K562 treated with DMSO at 1 percent for 4 hours (cell line): Measurements from ENCODE around the gene OAF. TPM values are rescaled to one million over a fixed set of nuclear protein-coding genes. Genes with fewer than 3 reads are reported as not detected.

ENCODE experiments used
- total RNA-seq: library from RNA; unstranded; fragments of 300-600 nt; gene quantifications from 2 replicates; pipeline ENCODE4 v1.2.3, GENCODE V29; 2022; ENCODE audit not compliant: insufficient read depth

The OAF gene
- total RNA-seq, result 17.7 and 24.0 TPM in 2 replicates

DNA sequence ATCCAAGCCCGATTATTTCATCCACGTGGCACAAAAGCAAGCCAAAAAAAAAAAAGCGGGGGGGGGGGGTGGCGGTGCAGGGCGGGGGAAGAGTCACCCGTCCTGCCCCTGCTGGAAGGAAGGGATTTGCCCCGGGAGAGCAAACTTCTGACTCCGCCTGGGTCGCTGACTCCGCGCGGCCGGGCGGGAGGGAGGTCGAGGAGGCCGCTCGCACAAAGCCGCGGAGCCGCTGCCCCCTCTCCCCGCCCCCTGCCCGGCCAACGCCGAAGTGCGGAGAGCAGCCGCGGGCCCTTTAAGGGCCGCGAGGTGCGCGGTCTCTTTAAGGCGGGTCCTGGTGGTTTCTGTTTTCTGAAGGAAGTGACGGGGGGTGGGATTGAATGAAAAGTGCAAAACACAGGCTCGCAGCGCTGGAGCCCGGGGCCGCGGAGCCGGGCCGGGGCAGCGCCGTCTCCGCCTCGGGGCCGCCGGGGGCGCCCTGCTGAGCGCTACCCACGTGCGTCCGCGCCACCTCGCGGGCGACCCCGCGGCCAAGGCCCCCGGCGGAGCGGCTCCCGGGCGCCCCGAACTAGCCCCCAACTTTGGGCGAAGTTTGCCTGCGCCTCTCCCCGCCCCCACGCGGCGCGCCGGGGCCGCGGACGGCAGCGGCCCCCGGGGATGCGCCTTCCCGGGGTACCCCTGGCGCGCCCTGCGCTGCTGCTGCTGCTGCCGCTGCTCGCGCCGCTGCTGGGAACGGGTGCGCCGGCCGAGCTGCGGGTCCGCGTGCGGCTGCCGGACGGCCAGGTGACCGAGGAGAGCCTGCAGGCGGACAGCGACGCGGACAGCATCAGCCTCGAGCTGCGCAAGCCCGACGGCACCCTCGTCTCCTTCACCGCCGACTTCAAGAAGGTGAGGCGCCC is at the start of gene OAF:
Gene OAF (plus strand): TSS at position 407 of the 896 bp plus-strand sequence. CDS start 248 bp downstream, at position 655.

GRCh38 chr11:120239713-120240640 is 29.1 kb downstream of the OAF start, which contains the start of gene POU2F3:
Gene POU2F3, plus strand, starts transcription at chr11:120240140. Its CDS starts 204 bp downstream, at chr11:120240344.

Other genes with a start within 250 kb of the OAF start
- 7.6 TPM in 1 of 2 replicates, not detected in the other for gene TRIM29, start 72.9 kb upstream of the OAF start, total RNA-seq
- gene POU2F3, start 29.1 kb downstream of the OAF start, total RNA-seq, result not detected in 2 replicates
- 0.67 and 0.74 TPM in 2 replicates for gene TLCD5, start 114.3 kb downstream of the OAF start, total RNA-seq
- gene ARHGEF12, start 125.4 kb downstream of the OAF start, total RNA-seq, result 26.8 and 33.2 TPM in 2 replicates